GM23338 (cell line): ENCODE results near the gene DDX4.

Experiments used
- ETS1 ChIP-seq: IDR thresholded peaks from 2 replicates; pipeline ENCODE4 v1.6.1; 2016; ENCODE audit warnings: antibody characterized with exemption
- EZH2 ChIP-seq: fragments of 200-600 bp; sonication (generic); IDR thresholded peaks from one replicate; pipeline ENCODE4 v1.8.0; 2017; ENCODE audit warnings: antibody characterized with exemption, mild to moderate bottlenecking, low read depth; ENCODE audit not compliant: unreplicated experiment
- EZH2phosphoT487 ChIP-seq: fragments of 200-600 bp; sonication (generic); IDR thresholded peaks from one replicate; pipeline ENCODE4 v1.8.1; 2018; ENCODE audit warnings: antibody characterized with exemption; ENCODE audit not compliant: unreplicated experiment
- JUNB ChIP-seq: IDR thresholded peaks from one replicate; pipeline ENCODE4 v1.6.1; 2016; ENCODE audit warnings: antibody characterized with exemption; ENCODE audit not compliant: unreplicated experiment
- NANOG ChIP-seq: IDR thresholded peaks from 2 replicates; pipeline ENCODE4 v1.6.1; 2016; ENCODE audit warnings: antibody characterized with exemption, borderline replicate concordance
- POLR2AphosphoS5 ChIP-seq: IDR thresholded peaks from 2 replicates; pipeline ENCODE4 v1.6.1; 2016; ENCODE audit warnings: antibody characterized with exemption, low read depth
- TF ChIP-seq, protein P1 (sequence below), 2 experiments: fragments of 200-600 bp in 1 of 2; sonication (generic) in 1 of 2; conservative IDR thresholded peaks; 2 replicates each; pipeline versions ENCODE4 v1.5.1 to v1.6.1; 2016 to 2017; ENCODE audit warnings: antibody characterized with exemption in 2 of 2, low read depth in 2 of 2, mild to moderate bottlenecking in 2 of 2, moderate library complexity in 1 of 2
- TF ChIP-seq, protein P2 (sequence below): IDR thresholded peaks from one replicate; pipeline ENCODE4 v1.6.1; 2018; ENCODE audit warnings: antibody characterized with exemption; ENCODE audit not compliant: unreplicated experiment

DNA sequence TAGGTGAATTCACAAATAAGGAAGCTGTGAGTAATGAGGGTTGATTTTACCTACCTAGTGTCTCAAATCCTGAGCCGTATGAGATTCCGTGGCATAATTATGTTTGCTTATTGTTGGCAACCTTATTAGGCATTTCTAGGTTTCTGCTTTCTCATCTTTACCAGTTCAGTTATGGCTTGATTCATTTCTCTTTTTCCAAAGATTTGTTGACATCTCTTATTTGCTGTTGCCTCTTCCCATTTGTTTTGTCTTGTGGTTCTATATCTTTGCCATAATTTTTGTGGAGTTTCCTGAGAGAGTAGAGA is 113.8 kb downstream of the DDX4 start:
- TF ChIP-seq EZH2phosphoT487 (no peak), EZH2 (no peak), POLR2AphosphoS5 (no peak), NANOG (no peak), ETS1 (no peak), JUNB (no peak)
- TF ChIP-seq, protein P1, sequence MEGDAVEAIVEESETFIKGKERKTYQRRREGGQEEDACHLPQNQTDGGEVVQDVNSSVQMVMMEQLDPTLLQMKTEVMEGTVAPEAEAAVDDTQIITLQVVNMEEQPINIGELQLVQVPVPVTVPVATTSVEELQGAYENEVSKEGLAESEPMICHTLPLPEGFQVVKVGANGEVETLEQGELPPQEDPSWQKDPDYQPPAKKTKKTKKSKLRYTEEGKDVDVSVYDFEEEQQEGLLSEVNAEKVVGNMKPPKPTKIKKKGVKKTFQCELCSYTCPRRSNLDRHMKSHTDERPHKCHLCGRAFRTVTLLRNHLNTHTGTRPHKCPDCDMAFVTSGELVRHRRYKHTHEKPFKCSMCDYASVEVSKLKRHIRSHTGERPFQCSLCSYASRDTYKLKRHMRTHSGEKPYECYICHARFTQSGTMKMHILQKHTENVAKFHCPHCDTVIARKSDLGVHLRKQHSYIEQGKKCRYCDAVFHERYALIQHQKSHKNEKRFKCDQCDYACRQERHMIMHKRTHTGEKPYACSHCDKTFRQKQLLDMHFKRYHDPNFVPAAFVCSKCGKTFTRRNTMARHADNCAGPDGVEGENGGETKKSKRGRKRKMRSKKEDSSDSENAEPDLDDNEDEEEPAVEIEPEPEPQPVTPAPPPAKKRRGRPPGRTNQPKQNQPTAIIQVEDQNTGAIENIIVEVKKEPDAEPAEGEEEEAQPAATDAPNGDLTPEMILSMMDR (conservative IDR thresholded peaks at IDR 0.05; ENCODE audit: low read depth in 2 of 2) = no peak
- TF ChIP-seq, protein P2, sequence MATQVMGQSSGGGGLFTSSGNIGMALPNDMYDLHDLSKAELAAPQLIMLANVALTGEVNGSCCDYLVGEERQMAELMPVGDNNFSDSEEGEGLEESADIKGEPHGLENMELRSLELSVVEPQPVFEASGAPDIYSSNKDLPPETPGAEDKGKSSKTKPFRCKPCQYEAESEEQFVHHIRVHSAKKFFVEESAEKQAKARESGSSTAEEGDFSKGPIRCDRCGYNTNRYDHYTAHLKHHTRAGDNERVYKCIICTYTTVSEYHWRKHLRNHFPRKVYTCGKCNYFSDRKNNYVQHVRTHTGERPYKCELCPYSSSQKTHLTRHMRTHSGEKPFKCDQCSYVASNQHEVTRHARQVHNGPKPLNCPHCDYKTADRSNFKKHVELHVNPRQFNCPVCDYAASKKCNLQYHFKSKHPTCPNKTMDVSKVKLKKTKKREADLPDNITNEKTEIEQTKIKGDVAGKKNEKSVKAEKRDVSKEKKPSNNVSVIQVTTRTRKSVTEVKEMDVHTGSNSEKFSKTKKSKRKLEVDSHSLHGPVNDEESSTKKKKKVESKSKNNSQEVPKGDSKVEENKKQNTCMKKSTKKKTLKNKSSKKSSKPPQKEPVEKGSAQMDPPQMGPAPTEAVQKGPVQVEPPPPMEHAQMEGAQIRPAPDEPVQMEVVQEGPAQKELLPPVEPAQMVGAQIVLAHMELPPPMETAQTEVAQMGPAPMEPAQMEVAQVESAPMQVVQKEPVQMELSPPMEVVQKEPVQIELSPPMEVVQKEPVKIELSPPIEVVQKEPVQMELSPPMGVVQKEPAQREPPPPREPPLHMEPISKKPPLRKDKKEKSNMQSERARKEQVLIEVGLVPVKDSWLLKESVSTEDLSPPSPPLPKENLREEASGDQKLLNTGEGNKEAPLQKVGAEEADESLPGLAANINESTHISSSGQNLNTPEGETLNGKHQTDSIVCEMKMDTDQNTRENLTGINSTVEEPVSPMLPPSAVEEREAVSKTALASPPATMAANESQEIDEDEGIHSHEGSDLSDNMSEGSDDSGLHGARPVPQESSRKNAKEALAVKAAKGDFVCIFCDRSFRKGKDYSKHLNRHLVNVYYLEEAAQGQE = no peak
